GM23248 (cell line): Measurements from ENCODE around the gene TMEM130. TPM values are rescaled to one million over a fixed set of nuclear protein-coding genes. Genes with fewer than 3 reads are reported as not detected.

Source experiments
- DNase-seq: peaks from one replicate; pipeline ENCODE4 v3.0.0-alpha.2; 2015
- H2AFZ ChIP-seq: fragments of 200-600 bp; sonication (generic); 2 replicates; pipeline ENCODE4 v1.6.1; 2016; ENCODE audit warnings: antibody characterized with exemption
- H3F3A ChIP-seq: fragments of 200-600 bp; sonication (generic); 2 replicates; pipeline ENCODE4 v1.6.1; 2016; ENCODE audit warnings: mild to moderate bottlenecking, antibody characterized with exemption, mixed run types; ENCODE audit not compliant: insufficient read depth
- H3K27ac ChIP-seq: fragments of 200-600 bp; sonication (generic); 2 replicates; pipeline ENCODE4 v1.5.1; 2016; ENCODE audit warnings: mild to moderate bottlenecking
- H3K27me3 ChIP-seq: fragments of 200-600 bp; sonication (generic); replicated peaks from 2 replicates; pipeline ENCODE4 v1.6.1; 2016; ENCODE audit warnings: mild to moderate bottlenecking; ENCODE audit not compliant: insufficient read depth
- H3K36me3 ChIP-seq: fragments of 200-600 bp; sonication (generic); 2 replicates; pipeline ENCODE4 v1.6.1; 2016; ENCODE audit warnings: low read depth, mild to moderate bottlenecking
- H3K4me1 ChIP-seq: fragments of 200-600 bp; sonication (generic); 2 replicates; pipeline ENCODE4 v1.6.1; 2016; ENCODE audit warnings: mild to moderate bottlenecking; ENCODE audit not compliant: insufficient read depth
- H3K4me2 ChIP-seq: fragments of 200-600 bp; sonication (generic); one replicate; pipeline ENCODE4 v1.6.1; 2016; ENCODE audit warnings: mild to moderate bottlenecking; ENCODE audit not compliant: unreplicated experiment
- H3K4me3 ChIP-seq: fragments of 200-600 bp; sonication (generic); 2 replicates; pipeline ENCODE4 v1.5.1; 2016; ENCODE audit warnings: mild to moderate bottlenecking
- H3K79me2 ChIP-seq: fragments of 200-600 bp; sonication (generic); 2 replicates; pipeline ENCODE4 v1.6.1; 2016; ENCODE audit warnings: mild to moderate bottlenecking; ENCODE audit not compliant: insufficient read depth
- H3K9ac ChIP-seq: fragments of 200-600 bp; sonication (generic); 2 replicates; pipeline ENCODE4 v1.6.1; 2016; ENCODE audit warnings: mild to moderate bottlenecking
- H3K9me2 ChIP-seq: fragments of 200-600 bp; sonication (generic); 2 replicates; pipeline ENCODE4 v1.6.1; 2016; ENCODE audit warnings: mixed run types, mild to moderate bottlenecking, moderate library complexity; ENCODE audit not compliant: insufficient read depth
- H3K9me3 ChIP-seq: fragments of 200-600 bp; sonication (generic); one replicate; pipeline ENCODE4 v1.6.1; 2017; ENCODE audit warnings: low read depth
- H4K20me1 ChIP-seq: fragments of 200-600 bp; sonication (generic); 2 replicates; pipeline ENCODE4 v1.6.0; 2016; ENCODE audit not compliant: insufficient read depth
- EZH2 ChIP-seq: fragments of 200-600 bp; sonication (generic); IDR thresholded peaks from 2 replicates; pipeline ENCODE4 v1.6.1; 2018; ENCODE audit warnings: antibody characterized with exemption, mild to moderate bottlenecking; ENCODE audit not compliant: insufficient read depth, poor library complexity, severe bottlenecking
- EZH2phosphoT487 ChIP-seq: fragments of 200-600 bp; sonication (generic); IDR thresholded peaks from 2 replicates; pipeline ENCODE4 v1.6.1; 2018; ENCODE audit warnings: antibody characterized with exemption, moderate library complexity, mild to moderate bottlenecking, low read depth; ENCODE audit not compliant: insufficient read depth
- WGBS, 2 experiments: methylation state at CpG; one replicate each; pipeline ENCODE4 v1.1.6; 2015 to 2017; ENCODE audit warnings: low lambda C conversion rate in 2 of 2, low coverage in 1 of 2; ENCODE audit errors: missing lambda C conversion rate in 2 of 2; 5-methylcytosine and 5-hydroxymethylcytosine counted together
- in situ Hi-C: fragments of 300-500 bp; cut with MboI; formaldehyde crosslinking; loops from 2 replicates; pipeline ENCODE4 v1.15.0; 2020
- polyA plus RNA-seq: library from polyadenylated mRNA; unstranded; fragments of >200 nt; fragmentation: Nextera tagmentation; extraction: Ambion mirVana; gene quantifications from 2 replicates; pipeline ENCODE4 v1.2.1, GENCODE V29; 2016
- total RNA-seq: library from RNA; depleted of rRNA; stranded (reverse); fragments of >200 nt; shearing (Covaris generic); gene quantifications from 2 replicates; pipeline ENCODE4 v1.2.3, GENCODE V29; 2014

Gene TMEM130
- total and polyA plus RNA-seq, 2 experiments from 2014 or later: 0.40 TPM; not detected in 1

- Histone ChIP-seq H3K4me1 (no peaks in the 10 kb centered on the region), H2AFZ (no peak overlapping the region), H3K4me2 (no peak overlapping the region), H3K9me2 (no peaks in the 10 kb centered on the region), H3K27ac (no peak overlapping the region), H3K9ac (no peak overlapping the region), H3K9me3 (no peaks in the 10 kb centered on the region), H3F3A (no peaks in the 10 kb centered on the region; the same call in 1 of the 2 replicates), H4K20me1 (no peaks in the 10 kb centered on the region), H3K27me3 (no peaks in the 10 kb centered on the region), H3K4me3 (no peak overlapping the region), H3K36me3 (peaks cover 48% of the 10 kb centered on the region), H3K79me2 (no peaks in the 10 kb centered on the region)
- in situ Hi-C loops: no loop called here
- TF ChIP-seq EZH2phosphoT487: no peak
- no peak for TF ChIP-seq EZH2
- DNase-seq: no peak
- 85 to 91% methylated on average over 3 of the region's 3 CpGs for WGBS, 2 experiments
Measured at GRCh38 chr7:98910427-98910826, 40.6 kb upstream of the TMEM130 start.

GRCh38 chr7:98909487-98909886, 39.7 kb upstream of the TMEM130 start:
- H3K27ac ChIP-seq: no peak overlapping the region
- H3K9me3 ChIP-seq: no peaks in the 10 kb centered on the region
- H3K4me3 ChIP-seq: no peak overlapping the region
- H3K27me3 ChIP-seq: no peaks in the 10 kb centered on the region
- no peak overlapping the region for H3K9ac ChIP-seq
- H3K9me2 ChIP-seq: no peaks in the 10 kb centered on the region
- no peak overlapping the region for H2AFZ ChIP-seq
- H3F3A ChIP-seq: no peaks in the 10 kb centered on the region; the same call in 1 of the 2 replicates
- peaks cover 51% of the 10 kb centered on the region for H3K36me3 ChIP-seq
- TF ChIP-seq EZH2 (no peak), EZH2phosphoT487 (no peak)
- no peaks in the 10 kb centered on the region for H3K79me2 ChIP-seq
- DNase-seq: no peak
- H4K20me1 ChIP-seq: no peaks in the 10 kb centered on the region
- H3K4me2 ChIP-seq: no peak overlapping the region
- in situ Hi-C loops: no loop called here
- no peaks in the 10 kb centered on the region for H3K4me1 ChIP-seq
- 75 to 85% methylated on average over 8 of the region's 8 CpGs for WGBS, 2 experiments

GRCh38 chr7:98908585-98908984, 38.8 kb upstream of the TMEM130 start:
- Histone ChIP-seq H3K9me3 (no peaks in the 10 kb centered on the region), H3K9me2 (no peaks in the 10 kb centered on the region), H4K20me1 (no peaks in the 10 kb centered on the region), H3K27me3 (no peaks in the 10 kb centered on the region), H3K9ac (no peak overlapping the region), H2AFZ (no peak overlapping the region), H3K79me2 (no peaks in the 10 kb centered on the region), H3K36me3 (peaks cover 54% of the 10 kb centered on the region), H3F3A (no peaks in the 10 kb centered on the region; the same call in 1 of the 2 replicates), H3K4me1 (no peaks in the 10 kb centered on the region), H3K4me3 (no peak overlapping the region), H3K27ac (no peak overlapping the region), H3K4me2 (no peak overlapping the region)
- no peak for DNase-seq
- TF ChIP-seq EZH2: no peak
- no peak for TF ChIP-seq EZH2phosphoT487
- in situ Hi-C loops: no loop called here
- WGBS, 2 experiments: 93 to 95% methylated on average over 17 to 19 of the region's 19 CpGs

GRCh38 chr7:98907570-98907969, 37.8 kb upstream of the TMEM130 start:
- no peak for TF ChIP-seq EZH2
- TF ChIP-seq EZH2phosphoT487: no peak
- Histone ChIP-seq H3K4me1 (no peaks in the 10 kb centered on the region), H3K27me3 (no peaks in the 10 kb centered on the region), H3K9ac (no peak overlapping the region), H3K27ac (no peak overlapping the region), H3K4me2 (no peak overlapping the region), H4K20me1 (no peaks in the 10 kb centered on the region), H2AFZ (no peak overlapping the region), H3K9me2 (no peaks in the 10 kb centered on the region), H3K79me2 (no peaks in the 10 kb centered on the region), H3K9me3 (no peaks in the 10 kb centered on the region), H3K4me3 (no peak overlapping the region), H3K36me3 (peaks cover 56% of the 10 kb centered on the region), H3F3A (no peaks in the 10 kb centered on the region; the same call in 1 of the 2 replicates)
- in situ Hi-C loops: no loop called here
- no peak for DNase-seq
- 99% methylated on average over 5 of the region's 5 CpGs for WGBS, 2 experiments

- in situ Hi-C loops: no loop called here
- TF ChIP-seq EZH2 (no peak), EZH2phosphoT487 (no peak)
- Histone ChIP-seq H3K27ac (no peak overlapping the region), H3K36me3 (peaks cover 72% of the 10 kb centered on the region), H3K79me2 (no peaks in the 10 kb centered on the region), H3K9me3 (no peaks in the 10 kb centered on the region), H2AFZ (no peak overlapping the region), H3K4me1 (no peaks in the 10 kb centered on the region), H3K4me3 (no peak overlapping the region), H3K9me2 (no peaks in the 10 kb centered on the region), H4K20me1 (no peaks in the 10 kb centered on the region; the same call in 1 of the 2 replicates), H3F3A (no peaks in the 10 kb centered on the region), H3K4me2 (no peak overlapping the region), H3K9ac (no peak overlapping the region), H3K27me3 (no peaks in the 10 kb centered on the region)
- no peak for DNase-seq
- 97 to 100% methylated on average over 4 of the region's 4 CpGs for WGBS, 2 experiments
Measured at GRCh38 chr7:98903246-98903645, 33.4 kb upstream of the TMEM130 start.
